Upper lobe of left lung (tissue), 4 donors: ENCODE measurements around the gene NSD2.

ENCODE experiments used
- CTCF ChIP-seq, 6 experiments: fragments of 450-650 bp in 4 of 6; fragments of 200-600 bp in 2 of 6; sonication (generic) in 2 of 6; IDR thresholded peaks; one replicate each; pipeline ENCODE4 v1.5.1; 2016 to 2019; ENCODE audit warnings: antibody characterized with exemption in 6 of 6
- POLR2AphosphoS5 ChIP-seq, 2 donors: sonication (generic); formaldehyde crosslinking; IDR thresholded peaks; one replicate each; pipeline ENCODE4 v1.5.1; 2017; ENCODE audit warnings: antibody characterized with exemption in 2 of 2

GRCh38 chr4:1952719-1953118 lies 81.5 kb downstream of the NSD2 start:
- no peak for TF ChIP-seq CTCF (IDR thresholded peaks at IDR 0.05)
- TF ChIP-seq POLR2AphosphoS5 (IDR thresholded peaks at IDR 0.05) = no peak
